GM23338 (cell line): ENCODE measurements around the gene KCNAB1. TPM values are rescaled to one million over a fixed set of nuclear protein-coding genes. Genes with fewer than 3 reads are reported as not detected.

ENCODE experiments used
- ATAC-seq: fragments of 200-7000 bp; cut with Tn5 transposase; 3 replicates; pipeline ENCODE4 v1.9.1; 2020
- DNase-seq: peaks from one replicate; pipeline ENCODE4 v3.0.0-alpha.2; 2015; ENCODE audit warnings: low spot score
- H2AFZ ChIP-seq: fragments of 200-600 bp; sonication (generic); 2 replicates; pipeline ENCODE4 v1.8.0; 2016; ENCODE audit warnings: antibody characterized with exemption, mild to moderate bottlenecking, moderate library complexity
- H3F3A ChIP-seq: fragments of 200-600 bp; sonication (generic); replicated peaks from 2 replicates; pipeline ENCODE4 v1.8.0; 2017; ENCODE audit warnings: antibody characterized with exemption, mixed run types, low read depth
- H3K27ac ChIP-seq: fragments of 200-600 bp; sonication (generic); 2 replicates; pipeline ENCODE4 v1.6.1; 2016; ENCODE audit warnings: low read depth
- H3K27me3 ChIP-seq: fragments of 200-600 bp; sonication (generic); 2 replicates; pipeline ENCODE4 v1.8.0; 2016; ENCODE audit warnings: mild to moderate bottlenecking, mixed run types, moderate library complexity; ENCODE audit not compliant: insufficient read depth
- H3K36me3 ChIP-seq: fragments of 200-600 bp; sonication (generic); 2 replicates; pipeline ENCODE4 v1.8.0; 2016; ENCODE audit warnings: mild to moderate bottlenecking; ENCODE audit not compliant: insufficient read depth
- H3K4me1 ChIP-seq: fragments of 200-600 bp; sonication (generic); 2 replicates; pipeline ENCODE4 v1.8.0; 2016; ENCODE audit warnings: mild to moderate bottlenecking, moderate library complexity; ENCODE audit not compliant: insufficient read depth
- H3K4me2 ChIP-seq: fragments of 200-600 bp; sonication (generic); 2 replicates; pipeline ENCODE4 v1.7.1; 2017; ENCODE audit warnings: mixed run types
- H3K4me3 ChIP-seq: fragments of 200-600 bp; sonication (generic); 2 replicates; pipeline ENCODE4 v1.6.1; 2016; ENCODE audit warnings: mixed run types
- H3K79me2 ChIP-seq: fragments of 200-600 bp; sonication (generic); replicated peaks from 2 replicates; pipeline ENCODE4 v1.8.0; 2017; ENCODE audit warnings: mild to moderate bottlenecking; ENCODE audit not compliant: insufficient read depth
- H3K9me2 ChIP-seq: fragments of 200-600 bp; sonication (generic); 2 replicates; pipeline ENCODE4 v1.8.0; 2017; ENCODE audit not compliant: insufficient read depth
- H4K20me1 ChIP-seq: fragments of 200-600 bp; sonication (generic); replicated peaks from 2 replicates; pipeline ENCODE4 v1.8.0; 2017; ENCODE audit warnings: mild to moderate bottlenecking; ENCODE audit not compliant: insufficient read depth
- H3K27ac Mint-ChIP-seq: 2 replicates; pipeline ENCODE4 v1.8.0; 2020; ENCODE audit warnings: inconsistent platforms, mild to moderate bottlenecking, moderate library complexity, mixed read lengths
- H3K27me3 Mint-ChIP-seq: 3 replicates; pipeline ENCODE4 v1.8.0; 2022; ENCODE audit warnings: low read depth, mild to moderate bottlenecking, moderate library complexity, mixed read lengths, inconsistent platforms; ENCODE audit not compliant: insufficient read depth, poor library complexity
- H3K36me3 Mint-ChIP-seq: 3 replicates; pipeline ENCODE4 v1.8.0; 2021; ENCODE audit warnings: low read depth, mild to moderate bottlenecking, inconsistent platforms, moderate library complexity, mixed read lengths
- H3K4me1 Mint-ChIP-seq: 3 replicates; pipeline ENCODE4 v1.8.0; 2020; ENCODE audit warnings: mild to moderate bottlenecking, inconsistent platforms, mixed read lengths
- H3K4me3 Mint-ChIP-seq: 3 replicates; pipeline ENCODE4 v1.8.0; 2021; ENCODE audit warnings: moderate library complexity, mild to moderate bottlenecking, inconsistent platforms, mixed read lengths
- H3K9me3 Mint-ChIP-seq: 3 replicates; pipeline ENCODE4 v1.8.0; 2020; ENCODE audit warnings: moderate library complexity, mild to moderate bottlenecking, inconsistent platforms, mixed read lengths
- CREB1 ChIP-seq: fragments of 250-450 bp; sonication (Bioruptor Pico); IDR thresholded peaks from 2 replicates; pipeline ENCODE4 v1.5.0; 2020; ENCODE audit warnings: low read depth, mild to moderate bottlenecking, moderate library complexity
- CTCF ChIP-seq, 2 experiments: fragments of 200-600 bp in 1 of 2; sonication (generic) in 1 of 2; conservative IDR thresholded peaks; 2 replicates each; pipeline versions ENCODE4 v1.5.1 to v1.6.1; 2016 to 2017; ENCODE audit warnings: antibody characterized with exemption in 2 of 2, low read depth in 2 of 2, mild to moderate bottlenecking in 2 of 2, moderate library complexity in 1 of 2
- ETS1 ChIP-seq: IDR thresholded peaks from 2 replicates; pipeline ENCODE4 v1.6.1; 2016; ENCODE audit warnings: antibody characterized with exemption
- EZH2 ChIP-seq: fragments of 200-600 bp; sonication (generic); IDR thresholded peaks from one replicate; pipeline ENCODE4 v1.8.0; 2017; ENCODE audit warnings: antibody characterized with exemption, mild to moderate bottlenecking, low read depth; ENCODE audit not compliant: unreplicated experiment
- EZH2phosphoT487 ChIP-seq: fragments of 200-600 bp; sonication (generic); IDR thresholded peaks from one replicate; pipeline ENCODE4 v1.8.1; 2018; ENCODE audit warnings: antibody characterized with exemption; ENCODE audit not compliant: unreplicated experiment
- JUNB ChIP-seq: IDR thresholded peaks from one replicate; pipeline ENCODE4 v1.6.1; 2016; ENCODE audit warnings: antibody characterized with exemption; ENCODE audit not compliant: unreplicated experiment
- NANOG ChIP-seq: IDR thresholded peaks from 2 replicates; pipeline ENCODE4 v1.6.1; 2016; ENCODE audit warnings: antibody characterized with exemption, borderline replicate concordance
- POLR2AphosphoS5 ChIP-seq: IDR thresholded peaks from 2 replicates; pipeline ENCODE4 v1.6.1; 2016; ENCODE audit warnings: antibody characterized with exemption, low read depth
- REST ChIP-seq: IDR thresholded peaks from one replicate; pipeline ENCODE4 v1.6.1; 2018; ENCODE audit warnings: antibody characterized with exemption; ENCODE audit not compliant: unreplicated experiment
- STAT1 ChIP-seq: IDR thresholded peaks from one replicate; pipeline ENCODE4 v1.6.1; 2016; ENCODE audit warnings: antibody characterized with exemption; ENCODE audit not compliant: unreplicated experiment
- ZNF114 ChIP-seq: fragments of 250-450 bp; sonication (Bioruptor Pico); IDR thresholded peaks from 2 replicates; pipeline ENCODE4 v1.5.0; 2020; ENCODE audit warnings: mild to moderate bottlenecking, moderate library complexity
- ZNF331 ChIP-seq: fragments of 250-450 bp; sonication (Bioruptor Pico); IDR thresholded peaks from 2 replicates; pipeline ENCODE4 v1.5.0; 2020; ENCODE audit warnings: low read depth, mild to moderate bottlenecking, moderate library complexity
- polyA plus RNA-seq: library from polyadenylated mRNA; unstranded; fragments of >200 nt; fragmentation: Nextera tagmentation; extraction: Ambion mirVana; gene quantifications from 2 replicates; pipeline ENCODE4 v1.2.1, GENCODE V29; 2016
- total RNA-seq: library from RNA; depleted of rRNA; stranded (reverse); fragments of >200 nt; shearing (Covaris generic); gene quantifications from 2 replicates; pipeline ENCODE4 v1.2.3, GENCODE V29; 2014

Gene KCNAB1
- total and polyA plus RNA-seq, 2 experiments from 2014 or later, result 0.69 to 2.6 TPM

GRCh38 chr3:156171281-156172267 is 51.2 kb downstream of the KCNAB1 start (continued):
- TF ChIP-seq EZH2 (no peak), ZNF114 (CRISPR knock-in tag) (no peak), POLR2AphosphoS5 (no peak), NANOG (no peak), ETS1 (no peak), CTCF (conservative IDR thresholded peaks at IDR 0.05; ENCODE audit: low read depth in 2 of 2) (no peak)

GRCh38 chr3:156172536-156172935 is 52.2 kb downstream of the KCNAB1 start:
- DNase-seq, result no peak
- no peaks in the 10 kb centered on the region for H3K4me1 ChIP-seq
- 0 out of 2 replicates have a peak, but pooled peaks cover 3% of the 10 kb centered on the region for H3K9me2 ChIP-seq
- Mint-ChIP-seq H3K4me3 (no peak overlapping the region), H3K4me1 (peaks cover 4% of the 10 kb centered on the region; the same call in 1 of the 3 replicates), H3K27ac (no peak overlapping the region), H3K36me3 (no peaks in the 10 kb centered on the region), H3K27me3 (peaks cover 2% of the 10 kb centered on the region), H3K9me3 (no peaks in the 10 kb centered on the region)
- no peak overlapping the region for H3K4me3 ChIP-seq
- H3K4me2 ChIP-seq, result no peak overlapping the region
- H3K79me2 ChIP-seq, result no peaks in the 10 kb centered on the region
- no peaks in the 10 kb centered on the region for H4K20me1 ChIP-seq
- no peaks in the 10 kb centered on the region for H3F3A ChIP-seq
- no peaks in the 10 kb centered on the region for H3K36me3 ChIP-seq
- no peak for ATAC-seq
- H2AFZ ChIP-seq, result no peak overlapping the region
- no peak overlapping the region for H3K27ac ChIP-seq
- H3K27me3 ChIP-seq, result no peaks in the 10 kb centered on the region
- no peak for TF ChIP-seq STAT1
- no peak for TF ChIP-seq ZNF331 (CRISPR knock-in tag)
- no peak for TF ChIP-seq POLR2AphosphoS5
- TF ChIP-seq ETS1, result no peak
- TF ChIP-seq JUNB, result no peak
- no peak for TF ChIP-seq CTCF (conservative IDR thresholded peaks at IDR 0.05; ENCODE audit: low read depth in 2 of 2)
- TF ChIP-seq NANOG, result no peak
- TF ChIP-seq CREB1, result no peak
- TF ChIP-seq REST, result no peak
- no peak for TF ChIP-seq ZNF114 (CRISPR knock-in tag)
- TF ChIP-seq EZH2phosphoT487, result no peak
